Hepatocyte (in vitro differentiated cells): Measurements from ENCODE around the gene PARN. TPM values are rescaled to one million over a fixed set of nuclear protein-coding genes. Genes with fewer than 3 reads are reported as not detected.

Source experiments
- DNase-seq: peaks from one replicate; pipeline ENCODE4 v3.0.0-alpha.2; 2016; ENCODE audit warnings: low spot score
- H2AFZ ChIP-seq: fragments of 200-600 bp; sonication (generic); 2 replicates; pipeline ENCODE4 v1.6.0; 2016; ENCODE audit warnings: antibody characterized with exemption, mild to moderate bottlenecking
- H3K27ac ChIP-seq: fragments of 200-600 bp; sonication (generic); 2 replicates; pipeline ENCODE4 v1.5.1; 2016; ENCODE audit warnings: mild to moderate bottlenecking
- H3K27me3 ChIP-seq: fragments of 200-600 bp; sonication (generic); 2 replicates; pipeline ENCODE4 v1.6.1; 2016
- H3K36me3 ChIP-seq: fragments of 200-600 bp; sonication (generic); replicated peaks from 2 replicates; pipeline ENCODE4 v1.5.1; 2016; ENCODE audit warnings: low read depth; ENCODE audit not compliant: insufficient read depth
- H3K4me1 ChIP-seq: fragments of 200-600 bp; sonication (generic); 2 replicates; pipeline ENCODE4 v1.5.1; 2016; ENCODE audit warnings: mild to moderate bottlenecking, moderate library complexity; ENCODE audit not compliant: insufficient read depth
- H3K4me2 ChIP-seq: fragments of 200-600 bp; sonication (generic); 2 replicates; pipeline ENCODE4 v1.6.0; 2016
- H3K4me3 ChIP-seq: fragments of 200-600 bp; sonication (generic); 2 replicates; pipeline ENCODE4 v1.5.1; 2016; ENCODE audit warnings: mild to moderate bottlenecking
- H3K79me2 ChIP-seq: fragments of 200-600 bp; sonication (generic); 2 replicates; pipeline ENCODE4 v1.6.0; 2017; ENCODE audit warnings: mild to moderate bottlenecking
- H3K9me2 ChIP-seq: fragments of 200-600 bp; sonication (generic); replicated peaks from 2 replicates; pipeline ENCODE4 v1.6.0; 2017; ENCODE audit warnings: mild to moderate bottlenecking; ENCODE audit not compliant: insufficient read depth
- H3K9me3 ChIP-seq: fragments of 200-600 bp; sonication (generic); 2 replicates; pipeline ENCODE4 v1.5.1; 2016; ENCODE audit warnings: low read depth, mild to moderate bottlenecking
- H4K20me1 ChIP-seq: fragments of 200-600 bp; sonication (generic); 2 replicates; pipeline ENCODE4 v1.6.0; 2016; ENCODE audit warnings: mild to moderate bottlenecking; ENCODE audit not compliant: insufficient read depth, poor library complexity, severe bottlenecking
- EZH2 ChIP-seq: fragments of 200-600 bp; sonication (generic); IDR thresholded peaks from 2 replicates; pipeline ENCODE4 v1.6.1; 2016; ENCODE audit warnings: antibody characterized with exemption, mild to moderate bottlenecking, borderline replicate concordance
- EZH2phosphoT487 ChIP-seq: fragments of 200-600 bp; sonication (generic); IDR thresholded peaks from one replicate; pipeline ENCODE4 v1.6.1; 2018; ENCODE audit warnings: antibody characterized with exemption, mild to moderate bottlenecking, low read depth, moderate library complexity; ENCODE audit not compliant: unreplicated experiment, severe bottlenecking
- WGBS: methylation state at CpG from one replicate; pipeline ENCODE4 v1.1.6; 2016; ENCODE audit warnings: low lambda C conversion rate; ENCODE audit errors: missing lambda C conversion rate; 5-methylcytosine and 5-hydroxymethylcytosine counted together
- polyA plus RNA-seq: library from polyadenylated mRNA; unstranded; fragments of >200 nt; fragmentation: Nextera tagmentation; extraction: Ambion mirVana; gene quantifications from 2 replicates; pipeline ENCODE4 v1.2.1, GENCODE V29; 2016
- total RNA-seq: library from RNA; depleted of rRNA; stranded (reverse); fragments of >200 nt; gene quantifications from 2 replicates; pipeline ENCODE4 v1.2.3, GENCODE V29; 2014
- TF ChIP-seq, protein P1 (sequence below): fragments of 200-600 bp; sonication (generic); IDR thresholded peaks from 2 replicates; pipeline ENCODE4 v1.5.1; 2016; ENCODE audit warnings: antibody characterized with exemption, mild to moderate bottlenecking; ENCODE audit not compliant: poor library complexity

Gene PARN
- total and polyA plus RNA-seq, 2 experiments from 2014 or later = 23.7 to 35.6 TPM

DNA sequence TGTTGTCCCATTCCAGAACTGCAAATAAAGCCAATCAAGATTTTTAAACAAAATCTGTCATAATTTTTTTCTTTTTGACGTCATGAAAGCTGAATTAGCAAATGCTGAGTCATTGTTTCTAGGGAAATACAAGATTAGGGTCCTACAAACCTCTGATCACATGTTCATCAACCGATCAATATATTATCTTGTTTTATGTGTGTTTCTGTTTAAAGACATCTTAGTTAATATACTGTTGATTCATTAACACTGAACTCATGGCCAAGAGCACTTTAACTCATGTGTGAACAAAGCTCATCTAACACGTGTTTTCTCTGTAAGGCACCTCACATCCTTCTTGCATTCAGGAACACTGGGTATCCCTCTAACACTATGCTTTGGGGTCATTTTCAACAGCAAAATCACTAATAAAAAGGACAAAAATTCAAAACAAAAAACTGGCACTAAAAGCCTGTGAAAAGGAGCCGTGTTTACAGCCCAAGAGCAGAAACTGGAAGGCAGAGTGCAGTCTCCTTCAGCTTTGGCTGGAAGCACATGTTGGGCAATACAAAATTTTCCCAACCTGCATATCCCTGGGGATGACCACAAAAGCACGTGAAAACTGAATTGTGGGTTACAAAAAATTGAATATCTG, 102.5 kb downstream of the PARN start:
- no peak overlapping the region for H2AFZ ChIP-seq
- H3K9me2 ChIP-seq = no peaks in the 10 kb centered on the region
- H3K27me3 ChIP-seq = no peaks in the 10 kb centered on the region
- no peaks in the 10 kb centered on the region for H3K36me3 ChIP-seq
- H4K20me1 ChIP-seq = no peaks in the 10 kb centered on the region
- H3K9me3 ChIP-seq = no peaks in the 10 kb centered on the region
- TF ChIP-seq, protein P1, sequence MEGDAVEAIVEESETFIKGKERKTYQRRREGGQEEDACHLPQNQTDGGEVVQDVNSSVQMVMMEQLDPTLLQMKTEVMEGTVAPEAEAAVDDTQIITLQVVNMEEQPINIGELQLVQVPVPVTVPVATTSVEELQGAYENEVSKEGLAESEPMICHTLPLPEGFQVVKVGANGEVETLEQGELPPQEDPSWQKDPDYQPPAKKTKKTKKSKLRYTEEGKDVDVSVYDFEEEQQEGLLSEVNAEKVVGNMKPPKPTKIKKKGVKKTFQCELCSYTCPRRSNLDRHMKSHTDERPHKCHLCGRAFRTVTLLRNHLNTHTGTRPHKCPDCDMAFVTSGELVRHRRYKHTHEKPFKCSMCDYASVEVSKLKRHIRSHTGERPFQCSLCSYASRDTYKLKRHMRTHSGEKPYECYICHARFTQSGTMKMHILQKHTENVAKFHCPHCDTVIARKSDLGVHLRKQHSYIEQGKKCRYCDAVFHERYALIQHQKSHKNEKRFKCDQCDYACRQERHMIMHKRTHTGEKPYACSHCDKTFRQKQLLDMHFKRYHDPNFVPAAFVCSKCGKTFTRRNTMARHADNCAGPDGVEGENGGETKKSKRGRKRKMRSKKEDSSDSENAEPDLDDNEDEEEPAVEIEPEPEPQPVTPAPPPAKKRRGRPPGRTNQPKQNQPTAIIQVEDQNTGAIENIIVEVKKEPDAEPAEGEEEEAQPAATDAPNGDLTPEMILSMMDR = no peak
- TF ChIP-seq EZH2 = no peak
- TF ChIP-seq EZH2phosphoT487 = no peak
- no peaks in the 10 kb centered on the region for H3K79me2 ChIP-seq
- WGBS = 70% methylated on average over 5 of the region's 5 CpGs
- H3K27ac ChIP-seq = peak overlapping the region; percentile 46
- no peak overlapping the region for H3K4me3 ChIP-seq
- H3K4me2 ChIP-seq = no peak overlapping the region
- no peak for DNase-seq
- H3K4me1 ChIP-seq = peaks cover 4% of the 10 kb centered on the region

DNA sequence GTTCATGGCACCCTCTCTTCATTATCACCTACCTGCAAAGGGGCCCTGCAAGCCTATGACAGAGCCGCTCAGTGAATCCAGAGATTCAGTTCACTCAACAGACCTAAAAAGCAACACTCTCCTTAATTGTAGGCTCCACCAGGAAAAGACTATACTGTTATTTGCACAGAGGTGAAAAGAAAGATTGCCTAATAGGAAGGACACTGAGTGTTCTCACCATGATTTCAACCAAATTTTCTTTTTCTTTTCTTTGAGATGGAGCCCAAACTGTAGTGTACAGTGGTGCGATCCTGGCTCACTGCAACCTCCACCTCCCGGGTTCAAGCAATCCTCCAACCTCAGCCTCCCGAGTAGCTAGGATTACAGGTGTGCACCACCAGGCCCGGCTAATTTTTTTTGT, 104.5 kb downstream of the PARN start:
- no peaks in the 10 kb centered on the region for H3K79me2 ChIP-seq
- H3K9me2 ChIP-seq = no peaks in the 10 kb centered on the region
- H3K27me3 ChIP-seq = no peaks in the 10 kb centered on the region
- H3K4me1 ChIP-seq = peaks cover 4% of the 10 kb centered on the region
- H3K4me3 ChIP-seq = no peak overlapping the region
- TF ChIP-seq EZH2 = no peak
- TF ChIP-seq, protein P1 = no peak
- TF ChIP-seq EZH2phosphoT487 = no peak
- H3K4me2 ChIP-seq = no peak overlapping the region
- DNase-seq = no peak
- H3K36me3 ChIP-seq = no peaks in the 10 kb centered on the region
- no peak overlapping the region for H3K27ac ChIP-seq
- H3K9me3 ChIP-seq = no peaks in the 10 kb centered on the region
- H4K20me1 ChIP-seq = no peaks in the 10 kb centered on the region
- 97% methylated on average over 5 of the region's 5 CpGs for WGBS
- H2AFZ ChIP-seq = no peak overlapping the region

DNA sequence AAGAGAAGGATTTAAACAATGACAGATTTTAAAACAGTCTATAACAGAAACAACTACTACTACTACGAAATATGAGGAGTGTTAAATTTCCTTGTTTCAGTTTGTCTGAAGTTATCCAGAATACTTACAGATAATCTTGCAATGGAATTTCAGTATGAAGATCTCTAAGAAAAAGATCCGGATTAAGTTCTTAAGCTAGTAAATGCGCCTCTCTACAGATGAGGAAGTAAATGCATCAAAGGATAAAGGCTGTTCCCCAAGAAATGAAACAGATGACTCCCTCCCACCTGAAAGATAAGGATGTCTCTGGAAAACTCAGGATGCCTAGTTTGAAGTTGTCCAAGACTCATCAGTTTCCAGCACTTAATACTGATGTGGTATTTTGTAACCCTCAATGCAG, 105.1 kb downstream of the PARN start:
- DNase-seq = no peak
- no peaks in the 10 kb centered on the region for H3K36me3 ChIP-seq
- TF ChIP-seq, protein P1 = no peak
- TF ChIP-seq EZH2 = no peak
- TF ChIP-seq EZH2phosphoT487 = no peak
- 51% methylated on average over 3 of the region's 3 CpGs for WGBS
- H2AFZ ChIP-seq = no peak overlapping the region
- no peaks in the 10 kb centered on the region for H4K20me1 ChIP-seq
- no peak overlapping the region for H3K4me2 ChIP-seq
- H3K4me3 ChIP-seq = no peak overlapping the region
- no peaks in the 10 kb centered on the region for H3K27me3 ChIP-seq
- no peaks in the 10 kb centered on the region for H3K9me2 ChIP-seq
- peaks cover 4% of the 10 kb centered on the region for H3K4me1 ChIP-seq
- H3K79me2 ChIP-seq = no peaks in the 10 kb centered on the region
- no peak overlapping the region for H3K27ac ChIP-seq
- H3K9me3 ChIP-seq = no peaks in the 10 kb centered on the region
